ENCODE measurements around the gene MPZL3.

The MPZL3 gene

DNA sequence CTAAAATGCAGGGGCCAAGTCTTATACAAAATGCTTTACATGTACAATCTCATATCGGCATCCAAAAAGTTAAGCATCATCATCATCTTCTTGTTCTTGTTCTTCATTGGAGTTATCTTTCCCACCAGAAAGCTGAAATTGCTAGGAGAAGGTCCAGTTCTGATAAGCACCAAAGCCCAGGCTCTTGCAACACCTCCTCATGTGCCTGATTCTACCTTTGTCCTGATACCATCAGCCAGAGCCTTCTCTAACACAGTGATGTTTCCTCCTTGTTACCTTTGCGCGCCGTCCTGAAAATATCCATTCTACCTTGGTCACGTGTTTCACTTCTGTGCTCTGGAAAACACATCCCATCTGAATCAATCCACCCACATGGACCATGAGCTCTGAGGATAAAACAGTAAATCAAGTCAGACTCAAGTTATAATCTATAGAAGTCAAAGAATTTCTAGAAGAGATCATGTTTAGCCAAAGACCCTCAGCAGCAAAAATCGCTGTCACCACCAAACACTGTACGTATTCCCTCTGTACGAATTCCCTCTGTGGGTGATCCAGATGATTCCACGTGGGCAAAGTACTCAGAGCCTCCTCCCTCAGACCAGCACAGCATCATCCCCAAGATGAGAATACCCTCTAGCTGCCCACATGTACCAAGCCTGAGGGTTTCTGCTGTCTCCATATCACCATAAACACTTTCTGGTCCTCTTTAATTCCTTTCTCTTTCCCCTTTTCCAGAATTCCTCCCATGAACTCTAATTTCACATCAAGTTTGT is 46.4 kb downstream of the MPZL3 start:
- Histone ChIP-seq H3K36me3 (replicated peaks; ENCODE audit: low read depth, low read length) (no peaks in the 10 kb centered on the region), H3K9ac (ENCODE audit: low read length) (no peak overlapping the region), H3K27ac (ENCODE audit: low read length) (no peak overlapping the region), H3K4me1 (ENCODE audit: low read length) (peaks cover 21% of the 10 kb centered on the region), H3K4me3 (ENCODE audit: low read length) (no peak overlapping the region), H3K27me3 (ENCODE audit: low read depth, low read length) (peaks cover 15% of the 10 kb centered on the region), H2AFZ (ENCODE audit: low read depth, low read length) (no peak overlapping the region), H4K20me1 (ENCODE audit: insufficient read depth, low read length) (no peaks in the 10 kb centered on the region), H3K4me2 (ENCODE audit: low read length) (peak overlapping the region; percentile 56; the same call in 1 of the 2 replicates), H3K79me2 (ENCODE audit: low read length) (no peaks in the 10 kb centered on the region), H3K9me3 (ENCODE audit: insufficient read depth, low read length) (no peaks in the 10 kb centered on the region)
- no peak for TF ChIP-seq EZH2phosphoT487 (IDR thresholded peaks at IDR 0.05; ENCODE audit: low read depth)
- TF ChIP-seq, protein P1, sequence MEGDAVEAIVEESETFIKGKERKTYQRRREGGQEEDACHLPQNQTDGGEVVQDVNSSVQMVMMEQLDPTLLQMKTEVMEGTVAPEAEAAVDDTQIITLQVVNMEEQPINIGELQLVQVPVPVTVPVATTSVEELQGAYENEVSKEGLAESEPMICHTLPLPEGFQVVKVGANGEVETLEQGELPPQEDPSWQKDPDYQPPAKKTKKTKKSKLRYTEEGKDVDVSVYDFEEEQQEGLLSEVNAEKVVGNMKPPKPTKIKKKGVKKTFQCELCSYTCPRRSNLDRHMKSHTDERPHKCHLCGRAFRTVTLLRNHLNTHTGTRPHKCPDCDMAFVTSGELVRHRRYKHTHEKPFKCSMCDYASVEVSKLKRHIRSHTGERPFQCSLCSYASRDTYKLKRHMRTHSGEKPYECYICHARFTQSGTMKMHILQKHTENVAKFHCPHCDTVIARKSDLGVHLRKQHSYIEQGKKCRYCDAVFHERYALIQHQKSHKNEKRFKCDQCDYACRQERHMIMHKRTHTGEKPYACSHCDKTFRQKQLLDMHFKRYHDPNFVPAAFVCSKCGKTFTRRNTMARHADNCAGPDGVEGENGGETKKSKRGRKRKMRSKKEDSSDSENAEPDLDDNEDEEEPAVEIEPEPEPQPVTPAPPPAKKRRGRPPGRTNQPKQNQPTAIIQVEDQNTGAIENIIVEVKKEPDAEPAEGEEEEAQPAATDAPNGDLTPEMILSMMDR (IDR thresholded peaks at IDR 0.05; ENCODE audit: low read depth, low read length), result no peak

DNA sequence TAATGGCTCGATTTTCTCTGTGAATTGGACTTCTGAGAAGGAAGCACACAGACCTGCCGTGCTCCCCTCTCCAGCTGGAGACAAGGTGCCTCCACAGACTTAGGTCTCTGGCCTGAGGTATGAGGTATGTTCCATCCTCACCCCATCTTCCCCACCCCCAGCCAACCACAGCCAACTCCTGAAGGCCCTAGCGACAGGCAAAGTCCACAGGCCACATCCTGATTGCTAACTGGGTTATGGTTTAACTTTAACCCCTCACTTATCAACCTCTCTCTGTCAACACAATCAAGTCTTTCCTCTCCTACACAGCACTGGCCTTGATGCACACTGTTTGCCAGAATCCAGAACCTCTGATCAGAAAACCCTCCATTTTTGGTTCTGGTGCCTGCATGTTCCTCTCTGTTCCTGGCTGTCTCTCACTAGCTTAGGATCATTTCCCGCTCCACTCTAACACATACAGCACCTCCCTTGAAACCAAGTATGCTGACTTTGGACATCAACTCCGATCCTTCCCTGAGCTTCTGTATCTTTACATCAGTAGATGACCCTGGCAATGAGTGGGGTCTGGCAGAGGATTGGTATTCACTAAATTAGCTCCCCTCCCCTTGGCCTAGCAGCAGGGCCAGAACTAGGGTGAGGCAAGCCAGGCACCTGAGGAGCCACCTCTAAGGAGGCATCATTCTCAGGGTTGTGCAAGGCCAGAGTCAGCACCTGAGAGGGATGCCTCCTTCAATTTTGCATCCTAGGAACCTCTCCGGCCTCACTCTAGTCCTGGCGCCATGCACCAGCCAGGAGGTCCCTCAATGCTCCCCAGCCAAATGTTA is 49.4 kb downstream of the MPZL3 start:
- Histone ChIP-seq H3K27ac (ENCODE audit: low read length) (no peak overlapping the region), H4K20me1 (ENCODE audit: insufficient read depth, low read length) (no peaks in the 10 kb centered on the region), H3K79me2 (ENCODE audit: low read length) (no peaks in the 10 kb centered on the region), H3K9me3 (ENCODE audit: insufficient read depth, low read length) (no peaks in the 10 kb centered on the region), H3K36me3 (replicated peaks; ENCODE audit: low read depth, low read length) (no peaks in the 10 kb centered on the region), H3K4me2 (ENCODE audit: low read length) (no peak overlapping the region), H3K27me3 (ENCODE audit: low read depth, low read length) (no peaks in the 10 kb centered on the region), H3K9ac (ENCODE audit: low read length) (no peak overlapping the region), H3K4me3 (ENCODE audit: low read length) (no peak overlapping the region), H3K4me1 (ENCODE audit: low read length) (peaks cover 18% of the 10 kb centered on the region), H2AFZ (ENCODE audit: low read depth, low read length) (no peak overlapping the region)
- no peak for TF ChIP-seq EZH2phosphoT487 (IDR thresholded peaks at IDR 0.05; ENCODE audit: low read depth)
- TF ChIP-seq, protein P1 (IDR thresholded peaks at IDR 0.05; ENCODE audit: low read depth, low read length), result no peak

DNA sequence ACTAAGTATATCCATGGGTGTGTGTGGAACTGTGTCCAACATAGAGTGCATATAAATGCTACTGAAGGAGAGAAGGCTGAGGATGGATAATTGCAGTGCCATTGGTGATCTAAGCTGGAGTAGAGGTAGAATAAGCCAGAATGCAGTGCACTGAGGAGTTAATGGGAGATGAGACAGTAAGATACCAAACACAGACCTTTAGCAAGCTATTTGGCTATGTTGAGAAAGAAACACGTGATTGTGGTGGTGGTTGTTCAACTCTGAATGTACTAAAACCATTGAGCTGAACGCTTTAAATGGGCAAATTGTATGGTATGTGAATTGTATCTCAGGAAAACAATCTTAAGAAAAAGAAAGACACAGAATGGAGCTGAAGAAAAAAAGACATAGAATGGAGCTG is 50.2 kb downstream of the MPZL3 start:
- H2AFZ ChIP-seq (ENCODE audit: low read depth, low read length), result no peak overlapping the region
- no peak for TF ChIP-seq EZH2phosphoT487 (IDR thresholded peaks at IDR 0.05; ENCODE audit: low read depth)
- TF ChIP-seq, protein P1 (IDR thresholded peaks at IDR 0.05; ENCODE audit: low read depth, low read length), result no peak
- no peaks in the 10 kb centered on the region for H3K9me3 ChIP-seq (ENCODE audit: insufficient read depth, low read length)
- no peak overlapping the region for H3K27ac ChIP-seq (ENCODE audit: low read length)
- H4K20me1 ChIP-seq (ENCODE audit: insufficient read depth, low read length), result no peaks in the 10 kb centered on the region
- no peak overlapping the region for H3K4me2 ChIP-seq (ENCODE audit: low read length)
- peaks cover 5% of the 10 kb centered on the region for H3K27me3 ChIP-seq (ENCODE audit: low read depth, low read length)
- no peak overlapping the region for H3K9ac ChIP-seq (ENCODE audit: low read length)
- H3K79me2 ChIP-seq (ENCODE audit: low read length), result no peaks in the 10 kb centered on the region
- peaks cover 15% of the 10 kb centered on the region for H3K4me1 ChIP-seq (ENCODE audit: low read length)
- no peaks in the 10 kb centered on the region for H3K36me3 ChIP-seq (replicated peaks; ENCODE audit: low read depth, low read length)
- no peak overlapping the region for H3K4me3 ChIP-seq (ENCODE audit: low read length)

Data from OCI-LY3 (cell line).